Neural progenitor cell (in vitro differentiated cells): Measurements from ENCODE around the gene ERO1A.

ENCODE experiments used
- EZH2 ChIP-seq: fragments of 200-600 bp; sonication (generic); IDR thresholded peaks from 2 replicates; pipeline ENCODE4 v1.6.1; 2017; ENCODE audit warnings: antibody characterized with exemption, mild to moderate bottlenecking, moderate library complexity
- TF ChIP-seq, protein P1 (sequence below): fragments of 200-600 bp; sonication (generic); IDR thresholded peaks from 2 replicates; pipeline ENCODE4 v1.5.1; 2017; ENCODE audit warnings: antibody characterized with exemption, mild to moderate bottlenecking

DNA sequence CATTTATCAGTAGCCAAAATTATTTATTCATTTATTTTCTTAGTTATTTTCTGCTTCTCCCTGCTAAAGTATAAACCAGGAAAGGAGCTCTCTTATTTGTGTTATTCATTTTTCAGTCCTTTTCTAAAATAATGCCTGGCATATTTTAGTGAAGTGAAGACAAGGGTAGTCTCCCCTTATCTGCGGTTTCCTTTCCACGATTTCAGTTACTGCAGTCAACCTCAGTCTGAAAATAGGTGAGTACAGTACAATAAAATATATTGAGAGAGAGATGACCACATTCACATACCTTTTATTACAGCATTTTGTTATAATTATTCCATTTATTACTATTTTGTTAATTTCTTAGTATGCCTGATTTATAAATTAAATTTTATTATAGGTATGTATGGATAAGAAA lies 85.2 kb downstream of the ERO1A start:
- TF ChIP-seq, protein P1, sequence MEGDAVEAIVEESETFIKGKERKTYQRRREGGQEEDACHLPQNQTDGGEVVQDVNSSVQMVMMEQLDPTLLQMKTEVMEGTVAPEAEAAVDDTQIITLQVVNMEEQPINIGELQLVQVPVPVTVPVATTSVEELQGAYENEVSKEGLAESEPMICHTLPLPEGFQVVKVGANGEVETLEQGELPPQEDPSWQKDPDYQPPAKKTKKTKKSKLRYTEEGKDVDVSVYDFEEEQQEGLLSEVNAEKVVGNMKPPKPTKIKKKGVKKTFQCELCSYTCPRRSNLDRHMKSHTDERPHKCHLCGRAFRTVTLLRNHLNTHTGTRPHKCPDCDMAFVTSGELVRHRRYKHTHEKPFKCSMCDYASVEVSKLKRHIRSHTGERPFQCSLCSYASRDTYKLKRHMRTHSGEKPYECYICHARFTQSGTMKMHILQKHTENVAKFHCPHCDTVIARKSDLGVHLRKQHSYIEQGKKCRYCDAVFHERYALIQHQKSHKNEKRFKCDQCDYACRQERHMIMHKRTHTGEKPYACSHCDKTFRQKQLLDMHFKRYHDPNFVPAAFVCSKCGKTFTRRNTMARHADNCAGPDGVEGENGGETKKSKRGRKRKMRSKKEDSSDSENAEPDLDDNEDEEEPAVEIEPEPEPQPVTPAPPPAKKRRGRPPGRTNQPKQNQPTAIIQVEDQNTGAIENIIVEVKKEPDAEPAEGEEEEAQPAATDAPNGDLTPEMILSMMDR, result no peak
- TF ChIP-seq EZH2, result no peak
